Dedifferentiated amniotic fluid mesenchymal stem cell (primary cell): Measurements from ENCODE around the gene TMEM179.

ENCODE experiments used
- DNase-seq: peaks from one replicate; pipeline ENCODE4 v3.0.0-alpha.2; 2016; ENCODE audit errors: extremely low spot score

Gene TMEM179

GRCh38 chr14:104555430-104556255, 48.9 kb downstream of the TMEM179 start:
- DNase-seq = no peak

- no peak for DNase-seq
Measured at GRCh38 chr14:104554608-104555429, 49.8 kb downstream of the TMEM179 start.

- no peak for DNase-seq
Measured at GRCh38 chr14:104554088-104554607, 50.4 kb downstream of the TMEM179 start.

GRCh38 chr14:104553166-104554087, 51.1 kb downstream of the TMEM179 start:
- DNase-seq = no peak

- DNase-seq = no peak
Measured at GRCh38 chr14:104552738-104553125, 51.8 kb downstream of the TMEM179 start.

GRCh38 chr14:104551851-104552737, 52.5 kb downstream of the TMEM179 start:
- no peak for DNase-seq

GRCh38 chr14:104550861-104551728, 53.5 kb downstream of the TMEM179 start:
- no peak for DNase-seq

- DNase-seq = no peak
Measured at GRCh38 chr14:104550340-104550860, 54.2 kb downstream of the TMEM179 start.

GRCh38 chr14:104549536-104550339, 54.8 kb downstream of the TMEM179 start:
- DNase-seq = no peak

- no peak for DNase-seq
Measured at GRCh38 chr14:104548802-104549535, 55.6 kb downstream of the TMEM179 start.

- no peak for DNase-seq
Measured at GRCh38 chr14:104547998-104548700, 56.4 kb downstream of the TMEM179 start.

- no peak for DNase-seq
Measured at GRCh38 chr14:104547310-104547997, 57.1 kb downstream of the TMEM179 start.

- no peak for DNase-seq
Measured at GRCh38 chr14:104546591-104547309, 57.8 kb downstream of the TMEM179 start.

GRCh38 chr14:104545942-104546501, 58.5 kb downstream of the TMEM179 start:
- no peak for DNase-seq

- no peak for DNase-seq
Measured at GRCh38 chr14:104545151-104545941, 59.2 kb downstream of the TMEM179 start.
